Muscle layer of colon (tissue), 2 donors: ENCODE results near the gene UTP15.

Source experiments
- H3K27ac ChIP-seq: one replicate; pipeline ENCODE4 v1.7.0; 2013; ENCODE audit warnings: low read depth, mild to moderate bottlenecking, low read length, moderate library complexity
- H3K27me3 ChIP-seq, 2 donors: one replicate each; pipeline ENCODE4 v1.7.0; 2013; ENCODE audit warnings: low read length in 2 of 2, mild to moderate bottlenecking in 2 of 2; ENCODE audit not compliant: insufficient read depth in 2 of 2, control insufficient read depth in 1 of 2
- H3K36me3 ChIP-seq: one replicate; pipeline ENCODE4 v1.7.0; 2013; ENCODE audit warnings: mild to moderate bottlenecking, low read length; ENCODE audit not compliant: insufficient read depth
- H3K4me1 ChIP-seq: one replicate; pipeline ENCODE4 v1.7.0; 2013; ENCODE audit warnings: mild to moderate bottlenecking, low read length; ENCODE audit not compliant: insufficient read depth
- H3K4me3 ChIP-seq, 2 donors: one replicate each; pipeline ENCODE4 v1.7.0; 2013; ENCODE audit warnings: low read length in 2 of 2, low read depth in 1 of 2, mild to moderate bottlenecking in 1 of 2, moderate library complexity in 1 of 2
- H3K9ac ChIP-seq: one replicate; pipeline ENCODE4 v1.7.0; 2013; ENCODE audit warnings: low read length
- H3K9me3 ChIP-seq: one replicate; pipeline ENCODE4 v1.7.0; 2013; ENCODE audit warnings: mild to moderate bottlenecking, low read length
- donor health status: abdominal sarcoma.
- donor health status: Adenocarcinoma of cecum.

The UTP15 gene

DNA sequence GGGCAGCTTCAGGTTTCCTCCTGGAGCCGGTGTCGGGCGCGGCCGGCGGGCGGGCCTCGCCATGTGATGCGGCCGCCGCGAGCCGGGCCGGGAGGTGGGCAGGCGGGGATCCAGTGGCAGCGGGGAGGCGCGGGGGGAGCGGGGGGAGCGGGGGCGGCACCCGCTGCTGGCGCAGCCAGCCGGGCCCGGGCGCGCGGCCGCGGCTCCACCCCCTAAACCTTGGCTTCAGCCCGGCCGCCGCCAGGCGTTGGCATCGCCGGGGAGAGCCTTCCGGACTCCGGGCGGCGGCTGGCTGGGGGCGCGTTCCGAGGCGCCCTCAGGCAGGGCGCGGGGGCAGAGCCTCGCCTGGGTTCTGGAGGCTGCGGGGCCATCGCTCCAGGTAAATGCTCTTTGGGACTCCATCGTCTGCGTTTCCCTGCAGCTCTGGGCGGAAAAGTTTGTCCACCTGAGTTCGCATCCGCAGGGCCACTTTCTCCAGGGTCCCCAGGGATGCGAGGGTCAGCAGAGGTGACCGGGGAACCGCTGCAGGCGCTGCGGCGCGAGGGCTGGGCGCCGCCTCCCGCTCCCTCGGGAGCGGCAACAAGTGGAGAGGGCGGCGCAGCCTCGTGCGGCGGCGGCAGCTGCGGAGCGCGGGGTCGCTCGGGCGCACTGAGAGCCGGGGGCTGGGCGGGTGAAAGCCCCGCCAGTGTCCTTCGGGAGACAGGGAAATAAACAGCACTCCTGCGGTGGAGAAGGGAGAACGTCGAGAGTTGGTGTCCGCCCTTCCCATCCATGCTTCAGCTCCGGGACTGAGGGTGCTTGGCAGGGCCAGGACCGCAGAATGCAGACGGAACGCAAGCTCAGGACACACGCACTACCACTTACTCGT is 60.6 kb downstream of the UTP15 start, which contains the start of gene ARHGEF28:
Gene ARHGEF28 (plus strand): TSS at position 253 of the 868 bp plus-strand sequence. CDS start 58,656 bp downstream, outside the sequence.
- H3K27ac ChIP-seq, result peak within 1 kb of the TSS; percentile 19

GRCh38 chr5:73626814-73627313 is 61.3 kb downstream of the UTP15 start:
- no peak overlapping the region for H3K27ac ChIP-seq
- no peaks in the 10 kb centered on the region for H3K9me3 ChIP-seq
- no peaks in the 10 kb centered on the region for H3K36me3 ChIP-seq
- no peaks in the 10 kb centered on the region for H3K27me3 ChIP-seq
- H3K4me1 ChIP-seq, result no peaks in the 10 kb centered on the region
- H3K9ac ChIP-seq, result no peak overlapping the region
- H3K4me3 ChIP-seq, result peak overlapping the region in 1 of 2 donors; percentile 69

More for the DNA sequence above, 60.6 kb downstream of the UTP15 start, which contains the start of gene ARHGEF28:
- no peaks in the 10 kb centered on the region for H3K27me3 ChIP-seq
- peak within 1 kb of the TSS; percentile 66 to 69 for H3K4me3 ChIP-seq
- no peaks in the 10 kb centered on the region for H3K4me1 ChIP-seq
- H3K36me3 ChIP-seq, result no peaks in the 10 kb centered on the region
- H3K9ac ChIP-seq, result no peak within 1 kb of the TSS
- no peaks in the 10 kb centered on the region for H3K9me3 ChIP-seq

DNA sequence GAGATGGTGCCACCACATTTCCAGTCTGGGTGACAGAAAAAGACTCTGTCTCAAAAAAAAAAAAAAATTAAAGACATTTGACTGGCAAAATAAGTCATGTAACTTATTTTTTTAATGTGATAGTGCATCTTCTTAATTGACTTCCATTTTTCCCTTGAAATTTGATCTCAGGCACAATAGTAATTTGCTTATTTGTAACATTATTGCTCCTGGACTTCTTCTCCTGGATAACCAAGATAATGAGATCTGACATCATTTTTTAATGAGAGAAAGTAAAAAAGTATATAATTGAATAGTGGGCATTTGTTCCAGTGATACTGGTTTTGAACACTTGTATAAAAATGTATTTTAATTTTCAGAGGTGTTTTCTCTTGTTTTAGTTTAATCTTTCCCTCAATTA is 63.9 kb downstream of the UTP15 start:
- Histone ChIP-seq H3K9me3 (no peaks in the 10 kb centered on the region), H3K4me1 (no peaks in the 10 kb centered on the region), H3K36me3 (no peaks in the 10 kb centered on the region), H3K4me3 (no peak overlapping the region), H3K27ac (no peak overlapping the region), H3K9ac (no peak overlapping the region), H3K27me3 (no peaks in the 10 kb centered on the region)

GRCh38 chr5:73630765-73631164 is 65.2 kb downstream of the UTP15 start:
- no peaks in the 10 kb centered on the region for H3K27me3 ChIP-seq
- H3K9me3 ChIP-seq, result no peaks in the 10 kb centered on the region
- no peak overlapping the region for H3K27ac ChIP-seq
- no peak overlapping the region for H3K4me3 ChIP-seq
- H3K36me3 ChIP-seq, result no peaks in the 10 kb centered on the region
- H3K4me1 ChIP-seq, result no peaks in the 10 kb centered on the region
- no peak overlapping the region for H3K9ac ChIP-seq

GRCh38 chr5:73631500-73631899 is 66.0 kb downstream of the UTP15 start:
- H3K4me1 ChIP-seq, result no peaks in the 10 kb centered on the region
- no peaks in the 10 kb centered on the region for H3K27me3 ChIP-seq
- H3K4me3 ChIP-seq, result no peak overlapping the region
- H3K27ac ChIP-seq, result no peak overlapping the region
- H3K9ac ChIP-seq, result no peak overlapping the region
- H3K9me3 ChIP-seq, result no peaks in the 10 kb centered on the region
- H3K36me3 ChIP-seq, result no peaks in the 10 kb centered on the region
